Measurements from ENCODE around the gene ATP6AP1.
"Not testable (repeated sequence)": the region's sequence is repeated elsewhere in the genome, so short reads cannot be mapped to it uniquely, and the experiment has no call there.

DNA sequence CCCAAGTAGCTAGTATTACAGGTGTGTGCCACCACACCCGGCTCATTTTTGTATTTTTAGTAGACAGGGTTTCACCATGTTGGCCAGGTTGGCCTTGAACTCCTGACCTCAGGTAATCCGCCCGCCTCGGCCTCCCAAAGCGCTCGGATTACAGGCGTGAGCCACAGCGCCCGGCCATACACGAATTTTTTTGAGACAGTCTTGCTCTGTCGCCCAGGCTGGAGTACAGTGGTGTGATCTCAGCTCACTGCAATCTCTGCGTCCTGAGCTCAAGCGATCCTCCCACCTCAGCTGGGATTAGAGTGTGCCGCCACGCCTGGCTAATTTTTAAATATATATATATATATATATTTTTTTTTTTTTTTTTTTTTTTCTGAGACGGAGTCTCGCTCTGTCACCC is 32.1 kb upstream of the ATP6AP1 start:
- TF ChIP-seq, protein P1, sequence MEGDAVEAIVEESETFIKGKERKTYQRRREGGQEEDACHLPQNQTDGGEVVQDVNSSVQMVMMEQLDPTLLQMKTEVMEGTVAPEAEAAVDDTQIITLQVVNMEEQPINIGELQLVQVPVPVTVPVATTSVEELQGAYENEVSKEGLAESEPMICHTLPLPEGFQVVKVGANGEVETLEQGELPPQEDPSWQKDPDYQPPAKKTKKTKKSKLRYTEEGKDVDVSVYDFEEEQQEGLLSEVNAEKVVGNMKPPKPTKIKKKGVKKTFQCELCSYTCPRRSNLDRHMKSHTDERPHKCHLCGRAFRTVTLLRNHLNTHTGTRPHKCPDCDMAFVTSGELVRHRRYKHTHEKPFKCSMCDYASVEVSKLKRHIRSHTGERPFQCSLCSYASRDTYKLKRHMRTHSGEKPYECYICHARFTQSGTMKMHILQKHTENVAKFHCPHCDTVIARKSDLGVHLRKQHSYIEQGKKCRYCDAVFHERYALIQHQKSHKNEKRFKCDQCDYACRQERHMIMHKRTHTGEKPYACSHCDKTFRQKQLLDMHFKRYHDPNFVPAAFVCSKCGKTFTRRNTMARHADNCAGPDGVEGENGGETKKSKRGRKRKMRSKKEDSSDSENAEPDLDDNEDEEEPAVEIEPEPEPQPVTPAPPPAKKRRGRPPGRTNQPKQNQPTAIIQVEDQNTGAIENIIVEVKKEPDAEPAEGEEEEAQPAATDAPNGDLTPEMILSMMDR (conservative IDR thresholded peaks at IDR 0.05; ENCODE audit: low read depth in 2 of 2): not testable (repeated sequence)
- TF ChIP-seq POLR2AphosphoS5 (IDR thresholded peaks at IDR 0.05; ENCODE audit: low read depth); JUNB (IDR thresholded peaks at IDR 0.05; ENCODE audit: unreplicated experiment); EZH2phosphoT487 (IDR thresholded peaks at IDR 0.05; ENCODE audit: unreplicated experiment); EZH2 (IDR thresholded peaks at IDR 0.05; ENCODE audit: low read depth, unreplicated experiment); CREB1 (CRISPR knock-in tag; IDR thresholded peaks at IDR 0.05; ENCODE audit: low read depth); STAT1 (IDR thresholded peaks at IDR 0.05; ENCODE audit: unreplicated experiment); ZNF114 (CRISPR knock-in tag; IDR thresholded peaks at IDR 0.05): not testable (repeated sequence)
- TF ChIP-seq, protein P2, sequence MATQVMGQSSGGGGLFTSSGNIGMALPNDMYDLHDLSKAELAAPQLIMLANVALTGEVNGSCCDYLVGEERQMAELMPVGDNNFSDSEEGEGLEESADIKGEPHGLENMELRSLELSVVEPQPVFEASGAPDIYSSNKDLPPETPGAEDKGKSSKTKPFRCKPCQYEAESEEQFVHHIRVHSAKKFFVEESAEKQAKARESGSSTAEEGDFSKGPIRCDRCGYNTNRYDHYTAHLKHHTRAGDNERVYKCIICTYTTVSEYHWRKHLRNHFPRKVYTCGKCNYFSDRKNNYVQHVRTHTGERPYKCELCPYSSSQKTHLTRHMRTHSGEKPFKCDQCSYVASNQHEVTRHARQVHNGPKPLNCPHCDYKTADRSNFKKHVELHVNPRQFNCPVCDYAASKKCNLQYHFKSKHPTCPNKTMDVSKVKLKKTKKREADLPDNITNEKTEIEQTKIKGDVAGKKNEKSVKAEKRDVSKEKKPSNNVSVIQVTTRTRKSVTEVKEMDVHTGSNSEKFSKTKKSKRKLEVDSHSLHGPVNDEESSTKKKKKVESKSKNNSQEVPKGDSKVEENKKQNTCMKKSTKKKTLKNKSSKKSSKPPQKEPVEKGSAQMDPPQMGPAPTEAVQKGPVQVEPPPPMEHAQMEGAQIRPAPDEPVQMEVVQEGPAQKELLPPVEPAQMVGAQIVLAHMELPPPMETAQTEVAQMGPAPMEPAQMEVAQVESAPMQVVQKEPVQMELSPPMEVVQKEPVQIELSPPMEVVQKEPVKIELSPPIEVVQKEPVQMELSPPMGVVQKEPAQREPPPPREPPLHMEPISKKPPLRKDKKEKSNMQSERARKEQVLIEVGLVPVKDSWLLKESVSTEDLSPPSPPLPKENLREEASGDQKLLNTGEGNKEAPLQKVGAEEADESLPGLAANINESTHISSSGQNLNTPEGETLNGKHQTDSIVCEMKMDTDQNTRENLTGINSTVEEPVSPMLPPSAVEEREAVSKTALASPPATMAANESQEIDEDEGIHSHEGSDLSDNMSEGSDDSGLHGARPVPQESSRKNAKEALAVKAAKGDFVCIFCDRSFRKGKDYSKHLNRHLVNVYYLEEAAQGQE (IDR thresholded peaks at IDR 0.05; ENCODE audit: unreplicated experiment): not testable (repeated sequence)
